ENCODE data around the gene HSD17B12. TPM values are rescaled to one million over a fixed set of nuclear protein-coding genes. Genes with fewer than 3 reads are reported as not detected.

The HSD17B12 gene
- total and polyA plus RNA-seq, 2 of the 8 experiments (the other 6 are each of a cell fraction or from before 2014, with no cell fraction given), result 46.0 to 121 TPM

- TF ChIP-seq TBP (IDR thresholded peaks at IDR 0.05; ENCODE audit: low read depth, low read length), result peak; percentile 92
- TF ChIP-seq PHF8 (conservative IDR thresholded peaks at IDR 0.05; ENCODE audit: low read depth, low read length), result peak; percentile 91
- TF ChIP-seq TAF7 (optimal IDR thresholded peaks at IDR 0.05; ENCODE audit: borderline replicate concordance, low read depth, low read length), result peak; percentile 94
- peak; percentile 35 for TF ChIP-seq E2F6 (IDR thresholded peaks at IDR 0.05)
- TF ChIP-seq POLR2A (IDR thresholded peaks at IDR 0.05; ENCODE audit: control extremely low read depth in 1 of 2, low read depth in 2 of 2, low read length in 2 of 2), result peak; percentile 94 to 96
- TF ChIP-seq RBBP5 (IDR thresholded peaks at IDR 0.05; ENCODE audit: borderline replicate concordance, low read depth, low read length), result peak; percentile 95
- TF ChIP-seq KDM5A (IDR thresholded peaks at IDR 0.05; ENCODE audit: low read length), result 0 out of 2 replicates have a peak, but pooled peaks have one; percentile 35
- TF ChIP-seq TEAD4 (IDR thresholded peaks at IDR 0.05; ENCODE audit: low read depth, low read length), result no peak
- peak; percentile 87; the same call in 1 of the 2 replicates for TF ChIP-seq SP1 (IDR thresholded peaks at IDR 0.05; ENCODE audit: low read depth, low read length)
- TF ChIP-seq EP300 (IDR thresholded peaks at IDR 0.05; ENCODE audit: borderline replicate concordance in 1 of 2, low read depth in 2 of 2, low read length in 2 of 2), result peak in 1 of 2 experiments; percentile 5; a peak in 1 of 3 replicates
- 0 out of 2 replicates have a peak, but pooled peaks have one; percentile 67 for TF ChIP-seq CHD2 (IDR thresholded peaks at IDR 0.05; ENCODE audit: low read length)
- TF ChIP-seq RFX5 (IDR thresholded peaks at IDR 0.05; ENCODE audit: borderline replicate concordance, low read depth, low read length), result no peak
- TF ChIP-seq CREB1 (IDR thresholded peaks at IDR 0.05), result peak; percentile 97
- TF ChIP-seq SAP30 (IDR thresholded peaks at IDR 0.05; ENCODE audit: insufficient read depth, insufficient replicate concordance, low read length), result no peak
- TF ChIP-seq RXRA (IDR thresholded peaks at IDR 0.05; ENCODE audit: insufficient read depth, low read depth, low read length), result no peak
- TF ChIP-seq TAF1 (IDR thresholded peaks at IDR 0.05; ENCODE audit: low read depth, low read length), result peak; percentile 97
- 0 out of 4 replicates have a peak, but pooled peaks of 1 of the 2 experiments have one; percentile 57 for TF ChIP-seq SIN3A (conservative IDR thresholded peaks at IDR 0.05 in 1 of 2, IDR thresholded peaks at IDR 0.05 in 1 of 2; ENCODE audit: low read depth in 1 of 2, low read length in 2 of 2)
Observed at GRCh38 chr11:43680521-43681400, at the start of gene HSD17B12 (continued).

Measured in H1 (cell line).